Natural killer cell (primary cell): ENCODE measurements around the gene NEO1. TPM values are rescaled to one million over a fixed set of nuclear protein-coding genes. Genes with fewer than 3 reads are reported as not detected.

ENCODE experiments used
- ATAC-seq, 3 donors: fragments of 150-1000 bp in 2 of 3; fragments of 200-7000 bp in 1 of 3; cut with Tn5 transposase; 1 replicate in 1 of 3; 2 replicates in 2 of 3; pipeline ENCODE4 v1.10.0; 2021; ENCODE audit warnings: mild to moderate bottlenecking in 2 of 3, moderate library complexity in 2 of 3
- DNase-seq, 2 donors: peaks; one replicate each; pipeline versions ENCODE4 v3.0.0 to v3.0.0-alpha.2; 2013 to 2021; ENCODE audit warnings: mixed read lengths in 1 of 2
- H3K27ac ChIP-seq: one replicate; pipeline ENCODE4 v1.5.1; 2013; ENCODE audit warnings: mild to moderate bottlenecking, low read length
- H3K27me3 ChIP-seq: one replicate; pipeline ENCODE4 v1.6.1; 2013; ENCODE audit warnings: low read length; ENCODE audit not compliant: control insufficient read depth, insufficient read depth
- H3K36me3 ChIP-seq: one replicate; pipeline ENCODE4 v1.6.1; 2013; ENCODE audit warnings: low read length; ENCODE audit not compliant: control insufficient read depth, insufficient read depth
- H3K4me1 ChIP-seq: one replicate; pipeline ENCODE4 v1.6.1; 2013; ENCODE audit warnings: low read length; ENCODE audit not compliant: control insufficient read depth, insufficient read depth
- H3K4me3 ChIP-seq: one replicate; pipeline ENCODE4 v1.5.1; 2013; ENCODE audit warnings: low read length
- H3K9me3 ChIP-seq: one replicate; pipeline ENCODE4 v1.6.1; 2013; ENCODE audit warnings: low read length; ENCODE audit not compliant: control insufficient read depth, insufficient read depth
- H3K27ac Mint-ChIP-seq, 2 donors: one replicate each; pipeline ENCODE4 v1.8.0; 2022; ENCODE audit warnings: mild to moderate bottlenecking in 2 of 2, mixed read lengths in 2 of 2, moderate library complexity in 1 of 2
- H3K27me3 Mint-ChIP-seq, 2 donors: one replicate each; pipeline ENCODE4 v1.8.0; 2022; ENCODE audit warnings: low read depth in 2 of 2, mixed read lengths in 2 of 2
- H3K36me3 Mint-ChIP-seq: one replicate; pipeline ENCODE4 v1.8.0; 2022; ENCODE audit warnings: mixed read lengths
- H3K4me1 Mint-ChIP-seq, 2 donors: one replicate each; pipeline ENCODE4 v1.8.0; 2022; ENCODE audit warnings: mixed read lengths in 2 of 2
- H3K4me3 Mint-ChIP-seq: one replicate; pipeline ENCODE4 v1.8.0; 2022; ENCODE audit warnings: mild to moderate bottlenecking, moderate library complexity, mixed read lengths
- H3K9me3 Mint-ChIP-seq, 2 donors: one replicate each; pipeline ENCODE4 v1.8.0; 2022; ENCODE audit warnings: mixed read lengths in 2 of 2
- CTCF ChIP-seq: fragments of 200-600 bp; IDR thresholded peaks from one replicate; pipeline ENCODE4 v1.8.0; 2022; ENCODE audit warnings: antibody characterized with exemption
- WGBS: methylation state at CpG from one replicate; pipeline ENCODE4 v1.1.7; 2013; ENCODE audit warnings: missing lambda C conversion rate; ENCODE audit not compliant: insufficient coverage; 5-methylcytosine and 5-hydroxymethylcytosine counted together
- intact Hi-C: fragments of 100-400 bp; cut with micrococcal nuclease; formaldehyde crosslinking; loops from one replicate; pipeline ENCODE4 v1.14.2; 2022
- total RNA-seq, 4 donors: library from RNA; stranded (reverse); fragments of 120-200 nt in 1 of 4; gene quantifications; one replicate each; pipeline versions ENCODE4 v1.2.3 to v1.2.4, GENCODE V29; 2013 to 2022

NEO1 gene
- total RNA-seq, 3 donors from 2014 or later (not counting 1 experiment from before 2014, with no cell fraction given) = 16.3 to 19.0 (median 17.4) TPM

- no peak overlapping the region for H3K27ac Mint-ChIP-seq
- 75% methylated on average over 3 of the region's 3 CpGs for WGBS
- no peak for TF ChIP-seq CTCF
- H3K4me1 ChIP-seq = no peaks in the 10 kb centered on the region
- H3K36me3 ChIP-seq = no peaks in the 10 kb centered on the region
- no peaks in the 10 kb centered on the region for H3K27me3 ChIP-seq
- ATAC-seq = no peak
- H3K4me3 ChIP-seq = no peak overlapping the region
- H3K4me3 Mint-ChIP-seq = no peak overlapping the region
- no peaks in the 10 kb centered on the region for H3K9me3 Mint-ChIP-seq
- intact Hi-C loops = loop anchor here (5.0 kb wide), 1 partner anchor 473 kb away; no protein-coding TSS in a partner anchor
- no peak for DNase-seq
- peaks cover 5% of the 10 kb centered on the region in 2 donors for H3K4me1 Mint-ChIP-seq
- peaks cover 7% of the 10 kb centered on the region for H3K36me3 Mint-ChIP-seq
- no peak overlapping the region for H3K27ac ChIP-seq
- no peaks in the 10 kb centered on the region for H3K9me3 ChIP-seq
- no peaks in the 10 kb centered on the region for H3K27me3 Mint-ChIP-seq
Observed at GRCh38 chr15:73270366-73271097, 218.3 kb downstream of the NEO1 start.

DNA sequence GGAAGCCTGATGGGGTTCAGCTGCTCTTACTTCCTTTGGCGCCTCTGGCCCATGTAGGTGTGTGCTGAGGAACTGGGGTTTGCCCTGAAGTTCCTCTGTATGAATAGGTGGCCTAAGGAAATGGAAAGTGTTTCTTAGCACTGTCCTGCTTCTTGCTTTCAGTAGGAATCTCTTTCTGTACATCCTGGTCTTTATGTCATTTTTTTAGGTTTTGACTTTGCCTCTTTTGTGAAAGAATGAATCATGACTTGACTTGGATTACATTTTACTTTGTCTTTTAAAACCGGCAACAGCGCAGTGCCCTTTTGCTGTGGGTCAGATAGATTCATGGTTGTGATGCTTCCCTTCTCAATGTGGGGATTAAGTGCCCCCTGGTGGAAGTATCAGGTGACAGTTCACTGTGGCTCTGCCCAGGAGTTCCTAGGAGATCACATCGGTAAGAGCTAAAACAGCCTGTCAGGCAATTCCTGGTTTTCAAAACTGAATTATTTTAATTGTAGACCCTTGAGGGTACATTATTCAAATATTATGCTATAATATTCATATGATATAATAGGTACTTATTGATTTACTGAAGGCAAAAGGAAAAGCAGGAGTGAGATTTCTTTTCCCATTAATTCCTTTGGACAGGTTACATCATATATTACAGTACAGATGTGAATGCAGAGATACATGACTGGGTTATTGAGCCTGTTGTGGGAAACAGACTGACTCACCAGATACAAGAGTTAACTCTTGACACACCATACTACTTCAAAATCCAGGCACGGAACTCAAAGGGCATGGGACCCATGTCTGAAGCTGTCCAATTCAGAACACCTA, 221.1 kb downstream of the NEO1 start:
- DNase-seq (peak in 1 of 2 donors; percentile 69), ATAC-seq (peak; percentile 64 to 77 (median 71))
- Mint-ChIP-seq H3K4me1 (peaks cover 5% of the 10 kb centered on the region in 2 donors), H3K4me3 (no peak overlapping the region), H3K36me3 (peaks cover 7% of the 10 kb centered on the region), H3K9me3 (no peaks in the 10 kb centered on the region), H3K27me3 (no peaks in the 10 kb centered on the region), H3K27ac (no peak overlapping the region)
- no peaks in the 10 kb centered on the region for H3K36me3 ChIP-seq
- H3K4me3 ChIP-seq = no peak overlapping the region
- no peaks in the 10 kb centered on the region for H3K27me3 ChIP-seq
- no peaks in the 10 kb centered on the region for H3K9me3 ChIP-seq
- WGBS = 8% methylated on average over 4 of the region's 5 CpGs
- intact Hi-C loops = loop anchor here (1.0 to 5.0 kb wide), 3 partner anchors 32 to 551 kb away; no protein-coding TSS in a partner anchor
- H3K27ac ChIP-seq = no peak overlapping the region
- peak; percentile 86 for TF ChIP-seq CTCF
- no peaks in the 10 kb centered on the region for H3K4me1 ChIP-seq

- no peak overlapping the region for H3K27ac Mint-ChIP-seq
- Histone ChIP-seq H3K27me3 (no peaks in the 10 kb centered on the region), H3K4me3 (no peak overlapping the region), H3K4me1 (no peaks in the 10 kb centered on the region), H3K27ac (no peak overlapping the region), H3K9me3 (no peaks in the 10 kb centered on the region), H3K36me3 (no peaks in the 10 kb centered on the region)
- DNase-seq (no peak), ATAC-seq (no peak)
- TF ChIP-seq CTCF = no peak
- no peak overlapping the region for H3K4me3 Mint-ChIP-seq
- no peaks in the 10 kb centered on the region for H3K36me3 Mint-ChIP-seq
- H3K27me3 Mint-ChIP-seq = no peaks in the 10 kb centered on the region
- no peaks in the 10 kb centered on the region for H3K9me3 Mint-ChIP-seq
- peaks cover 5% of the 10 kb centered on the region in 2 donors for H3K4me1 Mint-ChIP-seq
- intact Hi-C loops = no loop called here
Observed at GRCh38 chr15:73275862-73276261, 223.6 kb downstream of the NEO1 start.
